K562 (cell line): ENCODE results near the gene SLC39A7. TPM values are rescaled to one million over a fixed set of nuclear protein-coding genes. Genes with fewer than 3 reads are reported as not detected.
A peak's percentile ranks its signal among the peaks of the same experiment; 100 is the strongest.

Source experiments
- BDP1 ChIP-seq: IDR thresholded peaks from 3 replicates; pipeline ENCODE4 v1.6.1; 2011; ENCODE audit not compliant: insufficient read length, insufficient read depth
- C11orf30 ChIP-seq: fragments of 450-650 bp; IDR thresholded peaks from 2 replicates; pipeline ENCODE4 v1.6.1; 2016; ENCODE audit warnings: low read depth, mild to moderate bottlenecking
- CREB1 ChIP-seq, 2 experiments: sonication (generic) in 1 of 2; formaldehyde crosslinking in 1 of 2; IDR thresholded peaks; 2 replicates each; pipeline versions ENCODE4 v1.6.1 to v1.8.0; 2012 to 2022; ENCODE audit warnings: inconsistent platforms in 1 of 2, mild to moderate bottlenecking in 1 of 2, missing genetic modification reagents in 1 of 2, moderate library complexity in 1 of 2
- HDAC8 ChIP-seq: fragments of 450-650 bp; IDR thresholded peaks from 2 replicates; pipeline ENCODE4 v1.6.1; 2016; ENCODE audit warnings: mild to moderate bottlenecking, missing genetic modification characterization, moderate library complexity, missing compliant biosample characterization
- HDGF ChIP-seq: fragments of 450-650 bp; IDR thresholded peaks from 2 replicates; pipeline ENCODE4 v1.6.1; 2016
- HNRNPL ChIP-seq: fragments of 200-400 bp; formaldehyde crosslinking; IDR thresholded peaks from 2 replicates; pipeline ENCODE4 v1.6.1; 2017; ENCODE audit warnings: low read depth, mild to moderate bottlenecking, low read length
- HNRNPLL ChIP-seq: fragments of 200-400 bp; formaldehyde crosslinking; IDR thresholded peaks from 2 replicates; pipeline ENCODE4 v1.6.1; 2017; ENCODE audit warnings: low read length, low read depth, mild to moderate bottlenecking; ENCODE audit not compliant: poor library complexity, severe bottlenecking
- HSF4 ChIP-seq: fragments of 250-450 bp; sonication (Bioruptor Pico); IDR thresholded peaks from 2 replicates; pipeline ENCODE4 v2.1.2; 2022; ENCODE audit warnings: mild to moderate bottlenecking, moderate library complexity, borderline replicate concordance
- IRF1 ChIP-seq: sonication (generic); formaldehyde crosslinking; IDR thresholded peaks from 2 replicates; pipeline ENCODE4 v1.8.0; 2022; ENCODE audit warnings: missing genetic modification reagents, mild to moderate bottlenecking, borderline replicate concordance
- MCM5 ChIP-seq: fragments of 450-650 bp; IDR thresholded peaks from 2 replicates; pipeline ENCODE4 v1.6.1; 2016; ENCODE audit warnings: low read depth
- MEF2A ChIP-seq: IDR thresholded peaks from 2 replicates; pipeline ENCODE4 v1.6.1; 2011; ENCODE audit warnings: low read depth, mild to moderate bottlenecking, low read length, moderate library complexity; ENCODE audit not compliant: control insufficient read depth
- MXI1 ChIP-seq: IDR thresholded peaks from 2 replicates; pipeline ENCODE4 v1.6.1; 2011; ENCODE audit warnings: low read depth, mild to moderate bottlenecking, improper control_type of control experiment, low read length
- NFRKB ChIP-seq: fragments of 450-650 bp; IDR thresholded peaks from 2 replicates; pipeline ENCODE4 v1.6.1; 2016; ENCODE audit warnings: low read depth
- PHF21A ChIP-seq: fragments of 450-650 bp; IDR thresholded peaks from 2 replicates; pipeline ENCODE4 v1.6.1; 2017; ENCODE audit warnings: low read depth, borderline replicate concordance
- POLR2H ChIP-seq: IDR thresholded peaks from 2 replicates; pipeline ENCODE4 v1.6.1; 2016; ENCODE audit warnings: missing genetic modification characterization, low read depth, mild to moderate bottlenecking, control low read depth, missing compliant biosample characterization, moderate library complexity
- PURB ChIP-seq: sonication (generic); formaldehyde crosslinking; IDR thresholded peaks from 2 replicates; pipeline ENCODE4 v1.9.0; 2021; ENCODE audit warnings: low read depth, mild to moderate bottlenecking, missing genetic modification reagents
- SIN3B ChIP-seq: fragments of 450-650 bp; IDR thresholded peaks from 2 replicates; pipeline ENCODE4 v1.6.1; 2017; ENCODE audit warnings: low read depth, mild to moderate bottlenecking, moderate library complexity
- SMAD2 ChIP-seq: fragments of 150-350 bp; IDR thresholded peaks from 2 replicates; pipeline ENCODE4 v1.6.1; 2014; ENCODE audit warnings: low read depth, mild to moderate bottlenecking, low read length
- TAL1 ChIP-seq: fragments of 450-650 bp; IDR thresholded peaks from 2 replicates; pipeline ENCODE4 v1.6.1; 2016; ENCODE audit warnings: mild to moderate bottlenecking
- TRIM28 ChIP-seq: fragments of 450-650 bp; IDR thresholded peaks from 2 replicates; pipeline ENCODE4 v1.6.1; 2017
- ZBTB8A ChIP-seq: fragments of 450-650 bp; IDR thresholded peaks from 2 replicates; pipeline ENCODE4 v1.6.1; 2018; ENCODE audit warnings: mild to moderate bottlenecking, moderate library complexity; ENCODE audit not compliant: partially characterized antibody
- ZC3H8 ChIP-seq: fragments of 450-650 bp; IDR thresholded peaks from 2 replicates; pipeline ENCODE4 v1.6.1; 2017
- ZNF12 ChIP-seq: sonication (generic); formaldehyde crosslinking; IDR thresholded peaks from 2 replicates; pipeline ENCODE4 v1.4.0; 2020; ENCODE audit warnings: mild to moderate bottlenecking, missing genetic modification reagents
- ZNF277 ChIP-seq: fragments of 250-450 bp; sonication (Bioruptor Pico); IDR thresholded peaks from 2 replicates; pipeline ENCODE4 v1.8.0; 2022; ENCODE audit warnings: inconsistent platforms, mild to moderate bottlenecking, moderate library complexity, borderline replicate concordance
- ZNF696 ChIP-seq: fragments of 250-450 bp; sonication (Bioruptor Pico); conservative IDR thresholded peaks from 2 replicates; pipeline ENCODE4 v1.4.0; 2020; ENCODE audit warnings: mild to moderate bottlenecking, moderate library complexity
- polyA plus RNA-seq, 8 experiments: library from polyadenylated mRNA; depleted of rRNA in 4 of 8; stranded (reverse) in 5 of 8; unstranded in 3 of 8; fragments of >200 nt; fragmentation: Nextera tagmentation in 2 of 8; fragmentation: Illumina TruSeq in 1 of 8; extraction: Ambion mirVana in 2 of 8; extraction: Trizol in 1 of 8; gene quantifications; 2 replicates each; pipeline versions ENCODE4 v1.2.1 to v1.2.3, GENCODE V29; 2011 to 2014; ENCODE audit warnings: inconsistent platforms in 1 of 8, missing spikeins in 1 of 8
- total RNA-seq, 7 experiments: library from RNA; depleted of rRNA in 6 of 7; stranded (reverse); fragments of >200 nt in 6 of 7; fragmentation: Illumina TruSeq in 2 of 7; extraction: Trizol in 2 of 7; gene quantifications; 2 replicates each; pipeline versions ENCODE4 v1.2.1 to v1.2.3, GENCODE V29; 2011 to 2021; ENCODE audit warnings: low replicate concordance in 1 of 7
- TF ChIP-seq, protein P1 (sequence below): fragments of 450-650 bp; IDR thresholded peaks from 2 replicates; pipeline ENCODE4 v1.7.1; 2018; ENCODE audit warnings: mild to moderate bottlenecking, low read depth; ENCODE audit not compliant: partially characterized antibody

The SLC39A7 gene
- total and polyA plus RNA-seq, 9 of the 15 experiments (the other 6 are each of a cell fraction or from before 2014, with no cell fraction given), result 21.7 to 169 (median 121) TPM

- TF ChIP-seq, protein P1, sequence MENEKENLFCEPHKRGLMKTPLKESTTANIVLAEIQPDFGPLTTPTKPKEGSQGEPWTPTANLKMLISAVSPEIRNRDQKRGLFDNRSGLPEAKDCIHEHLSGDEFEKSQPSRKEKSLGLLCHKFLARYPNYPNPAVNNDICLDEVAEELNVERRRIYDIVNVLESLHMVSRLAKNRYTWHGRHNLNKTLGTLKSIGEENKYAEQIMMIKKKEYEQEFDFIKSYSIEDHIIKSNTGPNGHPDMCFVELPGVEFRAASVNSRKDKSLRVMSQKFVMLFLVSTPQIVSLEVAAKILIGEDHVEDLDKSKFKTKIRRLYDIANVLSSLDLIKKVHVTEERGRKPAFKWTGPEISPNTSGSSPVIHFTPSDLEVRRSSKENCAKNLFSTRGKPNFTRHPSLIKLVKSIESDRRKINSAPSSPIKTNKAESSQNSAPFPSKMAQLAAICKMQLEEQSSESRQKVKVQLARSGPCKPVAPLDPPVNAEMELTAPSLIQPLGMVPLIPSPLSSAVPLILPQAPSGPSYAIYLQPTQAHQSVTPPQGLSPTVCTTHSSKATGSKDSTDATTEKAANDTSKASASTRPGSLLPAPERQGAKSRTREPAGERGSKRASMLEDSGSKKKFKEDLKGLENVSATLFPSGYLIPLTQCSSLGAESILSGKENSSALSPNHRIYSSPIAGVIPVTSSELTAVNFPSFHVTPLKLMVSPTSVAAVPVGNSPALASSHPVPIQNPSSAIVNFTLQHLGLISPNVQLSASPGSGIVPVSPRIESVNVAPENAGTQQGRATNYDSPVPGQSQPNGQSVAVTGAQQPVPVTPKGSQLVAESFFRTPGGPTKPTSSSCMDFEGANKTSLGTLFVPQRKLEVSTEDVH, result peak; percentile 72
- TF ChIP-seq TRIM28 (no peak), ZBTB8A (no peak), PHF21A (no peak), C11orf30 (peak; percentile 46), ZNF12 (CRISPR knock-in tag) (no peak), ZNF277 (CRISPR knock-in tag) (no peak), ZNF696 (CRISPR knock-in tag) (no peak), HNRNPLL (peak; percentile 72), HNRNPL (peak; percentile 56; the same call in 1 of the 2 replicates), PURB (no peak), SIN3B (peak; percentile 58), HDAC8 (tag) (no peak), MXI1 (peak; percentile 52; the same call in 1 of the 2 replicates), HDGF (0 out of 2 replicates have a peak, but pooled peaks have one; percentile 13), MCM5 (no peak), MEF2A (no peak), CREB1 (IDR thresholded peaks at IDR 0.05) (no peak), CREB1 (CRISPR knock-in tag; IDR thresholded peaks at IDR 0.05) (no peak), SMAD2 (no peak), POLR2H (tag) (peak; percentile 33; the same call in 1 of the 2 replicates), NFRKB (0 out of 2 replicates have a peak, but pooled peaks have one; percentile 41), IRF1 (CRISPR knock-in tag) (no peak), ZC3H8 (no peak), TAL1 (no peak), BDP1 (no peak), HSF4 (no peak)
These were observed 3.9 kb downstream of the SLC39A7 start, which contains the start of gene HSD17B8 (continued) for GRCh38 chr6:33204415-33205190.
